ENCODE data around the gene ANKRD55. TPM values are rescaled to one million over a fixed set of nuclear protein-coding genes. Genes with fewer than 3 reads are reported as not detected.
A peak's percentile ranks its signal among the peaks of the same experiment; 100 is the strongest.

Gene ANKRD55
- total and polyA plus RNA-seq, 2 of the 8 experiments (the other 6 are each of a cell fraction or from before 2014, with no cell fraction given): not detected

- H3K23me2 ChIP-seq (ENCODE audit: low read depth, low read length): no peaks in the 10 kb centered on the region
Observed at GRCh38 chr5:56080375-56081052, 152.6 kb downstream of the ANKRD55 start.

More at GRCh38 chr5:56080375-56081052, 152.6 kb downstream of the ANKRD55 start:
- Histone ChIP-seq H2BK5ac (ENCODE audit: low read depth, low read length) (no peak overlapping the region), H3K79me1 (ENCODE audit: low read depth, low read length) (no peaks in the 10 kb centered on the region), H3K4ac (replicated peaks; ENCODE audit: insufficient read length, low read depth, low read length) (no peak overlapping the region), H3K56ac (replicated peaks; ENCODE audit: insufficient read length, low read depth, low read length) (no peak overlapping the region), H4K91ac (replicated peaks; ENCODE audit: insufficient read length, low read length) (no peak overlapping the region), H3K4me3 (ENCODE audit: extremely low read depth in 1 of 4, insufficient read depth in 2 of 4, low read depth in 3 of 4, low read length in 4 of 4) (no peak overlapping the region), H2AFZ (ENCODE audit: low read length) (no peak overlapping the region), H4K20me1 (replicated peaks in 1 of 2; ENCODE audit: control insufficient read depth in 1 of 2, insufficient read depth in 2 of 2, low read length in 2 of 2) (no peaks in the 10 kb centered on the region), H2BK15ac (ENCODE audit: low read length) (no peak overlapping the region), H3K36me3 (ENCODE audit: control insufficient read depth in 2 of 4, insufficient read depth in 4 of 4, low read length in 3 of 4) (no peaks in the 10 kb centered on the region), H4K5ac (ENCODE audit: insufficient read length, low read depth, low read length) (no peak overlapping the region), H3K79me2 (ENCODE audit: control insufficient read depth in 1 of 2, insufficient read depth in 2 of 2, low read length in 2 of 2) (no peaks in the 10 kb centered on the region), H3K9ac (replicated peaks in 1 of 4; ENCODE audit: extremely low read depth in 1 of 4, low read depth in 3 of 4, low read length in 3 of 4) (no peak overlapping the region), H2BK12ac (ENCODE audit: low read depth, low read length) (no peak overlapping the region), H3K4me2 (ENCODE audit: insufficient read depth in 1 of 2, low read depth in 2 of 2, low read length in 2 of 2) (no peak overlapping the region), H3K27me3 (replicated peaks in 1 of 4; ENCODE audit: control insufficient read depth in 3 of 4, extremely low read depth in 1 of 4, insufficient read depth in 3 of 4, low read length in 3 of 4) (no peaks in the 10 kb centered on the region), H4K8ac (ENCODE audit: extremely low read depth, insufficient read depth, low read length) (no peak overlapping the region), H2BK20ac (ENCODE audit: low read length) (no peak overlapping the region), H3K23ac (ENCODE audit: insufficient read length) (no peak overlapping the region), H3K27ac (ENCODE audit: low read depth, low read length) (no peak overlapping the region), H3K9me3 (ENCODE audit: insufficient read depth in 2 of 2, low read depth in 1 of 2, low read length in 1 of 2) (no peaks in the 10 kb centered on the region), H3K18ac (ENCODE audit: extremely low read depth, low read length) (no peak overlapping the region), H2AK5ac (ENCODE audit: low read depth, low read length) (0 out of 2 replicates have a peak overlapping the region, but pooled peaks have one; percentile 15), H3K4me1 (replicated peaks in 1 of 4; ENCODE audit: control insufficient read depth in 3 of 4, insufficient read depth in 4 of 4, low read length in 3 of 4) (peaks cover 0 to 3% (median 0%) of the 10 kb centered on the region in 4 experiments; a peak in 2 of 7 replicates), H2BK120ac (replicated peaks; ENCODE audit: low read depth, low read length) (no peak overlapping the region), H3K14ac (ENCODE audit: insufficient read length) (no peak overlapping the region)
- ChIA-PET CTCF (ENCODE audit: partially characterized antibody) (interaction anchor here (0.6 kb wide), 2 partner anchors 102 to 148 kb away, joined by 3 read pairs; no protein-coding TSS in a partner anchor), POLR2A (ENCODE audit: partially characterized antibody) (no interaction called here)
- WGBS, 2 experiments (ENCODE audit: extremely low coverage in 1 of 2, insufficient coverage in 1 of 2, insufficient read length in 1 of 2, insufficient replicate concordance in 2 of 2, low coverage in 1 of 2, low lambda C conversion rate in 2 of 2, missing lambda C conversion rate in 1 of 2): 94% methylated on average over 2 of the region's 2 CpGs; no CpG with 5 or more reads in 1 of the 2 experiments
- no peak for FAIRE-seq
- DNase-seq (ENCODE audit: low read depth in 1 of 2, low spot score in 2 of 2): no peak
- TF ChIP-seq CTBP2 (IDR thresholded peaks at IDR 0.05; ENCODE audit: borderline replicate concordance, insufficient read depth, insufficient read length, low read length): no peak
- no peak for TF ChIP-seq BRCA1 (IDR thresholded peaks at IDR 0.05; ENCODE audit: low read depth, low read length)
- TF ChIP-seq TAF1 (IDR thresholded peaks at IDR 0.05; ENCODE audit: low read depth, low read length): no peak
- TF ChIP-seq JUN (IDR thresholded peaks at IDR 0.05; ENCODE audit: low read depth, low read length): no peak
- no peak for TF ChIP-seq MAFK (IDR thresholded peaks at IDR 0.05; ENCODE audit: low read depth, low read length)
- TF ChIP-seq RNF2 (IDR thresholded peaks at IDR 0.05; ENCODE audit: borderline replicate concordance, low read depth, low read length, missing control alignments, poor library complexity, severe bottlenecking): no peak
- no peak for TF ChIP-seq KDM4A (IDR thresholded peaks at IDR 0.05; ENCODE audit: low read depth, low read length, severe bottlenecking)
- TF ChIP-seq CHD2 (IDR thresholded peaks at IDR 0.05; ENCODE audit: low read length): no peak
